Spleen (tissue), 11 donors: ENCODE results near the gene SSU72. TPM values are rescaled to one million over a fixed set of nuclear protein-coding genes. Genes with fewer than 3 reads are reported as not detected.
"Not testable (repeated sequence)": the region's sequence is repeated elsewhere in the genome, so short reads cannot be mapped to it uniquely, and the experiment has no call there.

ENCODE experiments used
- DNase-seq: peaks from one replicate; pipeline ENCODE4 v3.0.0-alpha.2; 2020
- H3K27ac ChIP-seq, 8 donors: fragments of 200-600 bp; sonication (generic) in 7 of 8; 1 replicate in 4 of 8; 2 replicates in 4 of 8; pipeline versions ENCODE4 v1.5.0 to v1.8.0; 2016 to 2021; ENCODE audit warnings: inconsistent platforms in 4 of 8, mild to moderate bottlenecking in 4 of 8, moderate library complexity in 1 of 8
- H3K27me3 ChIP-seq, 7 donors: fragments of 200-600 bp; sonication (generic) in 6 of 7; replicated peaks in 1 of 7; 1 replicate in 4 of 7; 2 replicates in 3 of 7; pipeline versions ENCODE4 v1.5.0 to v1.8.0; 2016 to 2021; ENCODE audit warnings: inconsistent platforms in 3 of 7, mild to moderate bottlenecking in 1 of 7
- H3K36me3 ChIP-seq, 6 donors: fragments of 200-600 bp; sonication (generic) in 5 of 6; 1 replicate in 4 of 6; 2 replicates in 2 of 6; pipeline versions ENCODE4 v1.5.0 to v1.8.0; 2016 to 2021; ENCODE audit warnings: inconsistent platforms in 2 of 6
- H3K4me1 ChIP-seq, 6 donors: fragments of 200-600 bp; sonication (generic) in 5 of 6; 1 replicate in 3 of 6; 2 replicates in 3 of 6; pipeline versions ENCODE4 v1.5.0 to v1.8.0; 2016 to 2021; ENCODE audit warnings: inconsistent platforms in 3 of 6
- H3K4me3 ChIP-seq, 8 donors: fragments of 200-600 bp; sonication (generic) in 7 of 8; 1 replicate in 4 of 8; 2 replicates in 4 of 8; pipeline versions ENCODE4 v1.5.0 to v1.8.0; 2016 to 2021; ENCODE audit warnings: inconsistent platforms in 4 of 8, mild to moderate bottlenecking in 4 of 8, moderate library complexity in 2 of 8
- H3K9me3 ChIP-seq, 8 donors: fragments of 200-600 bp; sonication (generic) in 7 of 8; 1 replicate in 4 of 8; 2 replicates in 4 of 8; pipeline versions ENCODE4 v1.5.0 to v1.8.0; 2016 to 2021; ENCODE audit warnings: inconsistent platforms in 4 of 8
- POLR2A ChIP-seq, 3 donors: fragments of 450-650 bp; IDR thresholded peaks; one replicate each; pipeline ENCODE4 v1.5.1; 2017; ENCODE audit warnings: antibody characterized with exemption in 3 of 3, mild to moderate bottlenecking in 1 of 3
- POLR2AphosphoS5 ChIP-seq, 3 donors: sonication (generic); formaldehyde crosslinking; IDR thresholded peaks; one replicate each; pipeline ENCODE4 v1.5.1; 2017; ENCODE audit warnings: antibody characterized with exemption in 3 of 3
- WGBS, 5 donors: extraction: QIAGEN DNeasy Blood & Tissue Kit in 3 of 5; methylation state at CpG; one replicate each; pipeline versions ENCODE4 v1.1.5 to v1.1.7; 2013 to 2018; 5-methylcytosine and 5-hydroxymethylcytosine counted together
- intact Hi-C: fragments of 100-400 bp; cut with DNase I; formaldehyde crosslinking; loops from one replicate; pipeline ENCODE4 v1.15.0; 2023; ENCODE audit warnings: low total_unique reads
- polyA plus RNA-seq, 3 donors: library from polyadenylated mRNA; stranded (reverse); fragments of 200-250 nt; gene quantifications; one replicate each; pipeline ENCODE4 v1.2.1, GENCODE V29; 2013
- total RNA-seq, 7 donors: library from RNA; depleted of rRNA in 3 of 7; stranded (reverse); fragments of >200 nt in 3 of 7; fragmentation: NEBNext Ultra II Directional in 4 of 7; extraction: Animal tissue kit (Norgen Biotek cat#: 25700) in 4 of 7; gene quantifications; one replicate each; pipeline versions ENCODE4 v1.1.0 to v1.2.1, GENCODE V29; 2016 to 2021
- TF ChIP-seq, protein P1 (sequence below), 11 experiments: fragments of 200-600 bp in 7 of 11; fragments of 450-650 bp in 4 of 11; sonication (generic) in 4 of 11; IDR thresholded peaks in 8 of 11; conservative IDR thresholded peaks in 3 of 11; 1 replicate in 7 of 11; 2 replicates in 4 of 11; pipeline versions ENCODE4 v1.4.0 to v1.8.0; 2016 to 2021; ENCODE audit warnings: antibody characterized with exemption in 11 of 11, inconsistent platforms in 4 of 11, mild to moderate bottlenecking in 1 of 11
- donor health status: healthy with polysubstance abuse.
- donor health status: DM: no; HTN: no; CAD: no; lungs with moderate emphysema.
- donor health status: DM: no; HTN: no; CAD: no.
- donor health status: Bipolar disorder and iron deficiency.
- donor health status: healthy.
- donor health status: DM: no; HTN: no; CAD: no.
- donor health status: DM: yes; HTN: yes; CAD: no.

SSU72 gene
- total and polyA plus RNA-seq, 10 donors: 86.7 to 168 (median 107) TPM

DNA sequence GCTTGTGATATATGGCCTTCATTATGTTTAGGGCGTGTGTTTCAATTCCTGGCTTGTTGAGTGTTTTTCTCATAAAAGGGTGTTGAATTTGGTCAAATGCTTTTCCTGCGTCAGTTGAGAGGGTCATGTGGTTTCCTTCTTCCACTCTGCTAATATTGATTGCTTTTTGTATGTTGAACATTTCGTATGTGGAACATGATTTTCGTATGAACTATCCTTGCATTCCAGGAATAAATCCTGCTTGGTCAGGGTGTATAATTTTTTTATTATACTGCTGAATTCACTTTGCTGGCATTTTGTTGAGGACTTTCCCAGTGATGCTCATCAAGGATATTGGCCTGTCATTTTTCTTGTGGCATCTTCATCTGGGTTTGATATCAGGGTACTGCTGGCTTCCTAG, 67.4 kb downstream of the SSU72 start:
- Histone ChIP-seq H3K27me3 (no peaks in the 10 kb centered on the region), H3K4me3 (no peak overlapping the region), H3K36me3 (no peaks in the 10 kb centered on the region), H3K27ac (no peak overlapping the region), H3K4me1 (peaks cover 3 to 30% (median 17%) of the 10 kb centered on the region in 6 donors), H3K9me3 (no peaks in the 10 kb centered on the region)
- no peak for DNase-seq
- intact Hi-C loops: no loop called here
- TF ChIP-seq POLR2AphosphoS5 (IDR thresholded peaks at IDR 0.05): no peak
- TF ChIP-seq POLR2A (IDR thresholded peaks at IDR 0.05): no peak
- TF ChIP-seq, protein P1, sequence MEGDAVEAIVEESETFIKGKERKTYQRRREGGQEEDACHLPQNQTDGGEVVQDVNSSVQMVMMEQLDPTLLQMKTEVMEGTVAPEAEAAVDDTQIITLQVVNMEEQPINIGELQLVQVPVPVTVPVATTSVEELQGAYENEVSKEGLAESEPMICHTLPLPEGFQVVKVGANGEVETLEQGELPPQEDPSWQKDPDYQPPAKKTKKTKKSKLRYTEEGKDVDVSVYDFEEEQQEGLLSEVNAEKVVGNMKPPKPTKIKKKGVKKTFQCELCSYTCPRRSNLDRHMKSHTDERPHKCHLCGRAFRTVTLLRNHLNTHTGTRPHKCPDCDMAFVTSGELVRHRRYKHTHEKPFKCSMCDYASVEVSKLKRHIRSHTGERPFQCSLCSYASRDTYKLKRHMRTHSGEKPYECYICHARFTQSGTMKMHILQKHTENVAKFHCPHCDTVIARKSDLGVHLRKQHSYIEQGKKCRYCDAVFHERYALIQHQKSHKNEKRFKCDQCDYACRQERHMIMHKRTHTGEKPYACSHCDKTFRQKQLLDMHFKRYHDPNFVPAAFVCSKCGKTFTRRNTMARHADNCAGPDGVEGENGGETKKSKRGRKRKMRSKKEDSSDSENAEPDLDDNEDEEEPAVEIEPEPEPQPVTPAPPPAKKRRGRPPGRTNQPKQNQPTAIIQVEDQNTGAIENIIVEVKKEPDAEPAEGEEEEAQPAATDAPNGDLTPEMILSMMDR (IDR thresholded peaks at IDR 0.05 in 8 of 11, conservative IDR thresholded peaks at IDR 0.05 in 3 of 11): no peak
- 87 to 92% (median 90%) methylated on average over 4 of the region's 4 CpGs for WGBS, 5 donors

GRCh38 chr1:1505801-1506200, 68.9 kb downstream of the SSU72 start:
- H3K27ac ChIP-seq: peak overlapping the region in 7 of 8 donors; percentile 53 to 87 (median 78)
- H3K4me1 ChIP-seq: peaks cover under 1 to 22% (median 10%) of the 10 kb centered on the region in 6 donors
- H3K27me3 ChIP-seq, H3K36me3 ChIP-seq, H3K9me3 ChIP-seq, intact Hi-C loops, DNase-seq, H3K4me3 ChIP-seq: not testable (repeated sequence)
- 85 to 89% (median 87%) methylated on average over 5 of the region's 5 CpGs for WGBS, 5 donors

- intact Hi-C loops, H3K27me3 ChIP-seq, H3K36me3 ChIP-seq, DNase-seq, H3K9me3 ChIP-seq: not testable (repeated sequence)
- peak in 1 of 3 donors; percentile 41 for TF ChIP-seq POLR2AphosphoS5 (IDR thresholded peaks at IDR 0.05)
- TF ChIP-seq, protein P1 (IDR thresholded peaks at IDR 0.05 in 8 of 11, conservative IDR thresholded peaks at IDR 0.05 in 3 of 11): peak in 6 of 11 experiments; percentile 6 to 50 (median 43)
- Histone ChIP-seq H3K4me1 (peaks cover 0 to 18% (median 9%) of the 10 kb centered on the region in 6 donors), H3K4me3 (peak overlapping the region in 5 of 8 donors; percentile 2 to 57 (median 17)), H3K27ac (peak overlapping the region in 7 of 8 donors; percentile 53 to 87 (median 78))
- 9 to 25% (median 15%) methylated on average over 8 to 17 of the region's 22 CpGs for WGBS, 5 donors
These were observed 69.3 kb downstream of the SSU72 start for GRCh38 chr1:1505366-1505798.

DNA sequence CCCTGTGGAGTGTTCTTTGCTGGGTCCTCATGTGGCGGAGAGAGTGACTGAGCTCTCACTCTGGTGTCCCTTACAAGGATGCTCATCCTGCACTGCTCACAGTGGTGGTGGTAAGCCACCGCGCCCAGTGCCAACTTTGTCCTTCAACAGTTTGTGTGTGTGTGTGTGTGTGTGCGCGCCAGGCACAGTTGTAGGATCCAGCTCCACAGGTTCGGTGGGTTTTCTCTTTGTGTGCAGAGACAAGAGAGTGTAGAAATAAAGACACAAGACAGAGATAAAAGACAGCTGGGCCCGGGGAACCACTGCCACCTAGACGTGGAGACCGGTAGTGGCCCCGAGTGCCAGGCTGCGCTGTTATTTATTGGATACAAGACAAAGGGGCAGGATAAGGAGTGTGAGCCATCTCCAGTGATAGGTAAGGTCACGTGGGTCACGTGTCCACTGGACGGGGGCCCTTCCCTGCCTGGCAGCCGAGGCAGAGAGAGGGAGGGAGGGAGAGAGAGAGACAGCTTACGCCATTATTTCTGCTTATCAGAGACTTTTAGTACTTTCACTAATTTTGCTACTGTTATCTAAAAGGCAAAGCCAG, 69.8 kb downstream of the SSU72 start:
- H3K36me3 ChIP-seq, intact Hi-C loops, H3K9me3 ChIP-seq, H3K27me3 ChIP-seq: not testable (repeated sequence)
- peak; percentile 88 for DNase-seq
- Histone ChIP-seq H3K27ac (peak overlapping the region in 7 of 8 donors; percentile 53 to 87 (median 78)), H3K4me3 (peak overlapping the region in 5 of 8 donors; percentile 2 to 57 (median 17)), H3K4me1 (peaks cover 0 to 16% (median 9%) of the 10 kb centered on the region in 6 donors)
- 37 to 44% (median 40%) methylated on average over 16 of the region's 16 CpGs for WGBS, 5 donors
- peak in 1 of 3 donors; percentile 36 for TF ChIP-seq POLR2AphosphoS5 (IDR thresholded peaks at IDR 0.05)
- TF ChIP-seq, protein P1 (IDR thresholded peaks at IDR 0.05 in 8 of 11, conservative IDR thresholded peaks at IDR 0.05 in 3 of 11): peak; percentile 50 to 80 (median 69)

GRCh38 chr1:1495461-1495975, 79.1 kb downstream of the SSU72 start:
- H3K27ac ChIP-seq, H3K4me3 ChIP-seq, H3K27me3 ChIP-seq, DNase-seq, H3K4me1 ChIP-seq, intact Hi-C loops: not testable (repeated sequence)
- WGBS, 5 donors: 90 to 97% (median 93%) methylated on average over 13 to 18 of the region's 18 CpGs
- Histone ChIP-seq H3K9me3 (peaks cover 0 to 32% (median 28%) of the 10 kb centered on the region in 8 donors), H3K36me3 (peaks cover 0 to 59% (median 48%) of the 10 kb centered on the region in 6 donors)

DNA sequence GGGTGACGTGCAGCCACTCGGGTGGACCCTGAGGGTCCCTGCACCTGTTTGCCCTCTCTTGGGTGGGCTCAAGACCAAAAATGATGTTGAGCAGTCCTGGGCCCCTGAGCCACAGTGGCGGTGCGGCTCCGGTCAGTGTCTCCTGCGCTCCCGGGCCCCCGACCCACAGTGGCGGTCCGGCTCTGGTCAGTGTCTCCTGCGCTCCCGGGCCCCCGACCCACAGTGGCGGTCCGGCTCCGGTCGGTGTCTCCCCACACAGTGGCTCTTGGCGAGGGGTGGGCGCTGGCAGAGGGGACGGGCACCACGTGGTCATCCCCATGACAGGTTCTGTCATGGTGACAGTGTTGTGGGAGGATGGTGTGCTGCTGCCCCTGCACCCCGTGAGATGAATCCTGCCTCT, 80.4 kb downstream of the SSU72 start:
- H3K27me3 ChIP-seq, H3K27ac ChIP-seq, intact Hi-C loops, H3K4me3 ChIP-seq, DNase-seq, H3K4me1 ChIP-seq: not testable (repeated sequence)
- 91 to 100% (median 97%) methylated on average over 3 to 22 of the region's 22 CpGs for WGBS, 5 donors
- Histone ChIP-seq H3K9me3 (peaks cover 0 to 32% (median 28%) of the 10 kb centered on the region in 8 donors), H3K36me3 (peaks cover 0 to 72% (median 60%) of the 10 kb centered on the region in 6 donors)
